Subcutaneous adipose tissue (tissue), 4 donors: ENCODE measurements around the gene UBE2I. TPM values are rescaled to one million over a fixed set of nuclear protein-coding genes. Genes with fewer than 3 reads are reported as not detected.

ENCODE experiments used
- CTCF ChIP-seq: fragments of 450-650 bp; IDR thresholded peaks from one replicate; pipeline ENCODE4 v1.5.1; 2016; ENCODE audit warnings: low read depth, mild to moderate bottlenecking, control low read depth, antibody characterized with exemption, moderate library complexity
- total RNA-seq, 4 donors: library from RNA; depleted of rRNA; stranded (reverse); fragments of >200 nt; gene quantifications; one replicate each; pipeline ENCODE4 v1.1.0, GENCODE V29; 2016

The UBE2I gene
- total RNA-seq, 4 donors from 2014 or later, result 41.1 to 102 (median 55.9) TPM

- no peak for TF ChIP-seq CTCF
These were observed 34.2 kb downstream of the UBE2I start for GRCh38 chr16:1343428-1344242.

GRCh38 chr16:1344499-1344898 is 35.1 kb downstream of the UBE2I start:
- no peak for TF ChIP-seq CTCF

GRCh38 chr16:1345087-1345486 is 35.7 kb downstream of the UBE2I start:
- no peak for TF ChIP-seq CTCF

GRCh38 chr16:1345651-1346421 is 36.4 kb downstream of the UBE2I start:
- TF ChIP-seq CTCF, result no peak

- no peak for TF ChIP-seq CTCF
These were observed 37.2 kb downstream of the UBE2I start for GRCh38 chr16:1346422-1347285.

- TF ChIP-seq CTCF, result no peak
These were observed 37.9 kb downstream of the UBE2I start for GRCh38 chr16:1347286-1347855.
